K562 (cell line): ENCODE measurements around the gene NUDT5. TPM values are rescaled to one million over a fixed set of nuclear protein-coding genes. Genes with fewer than 3 reads are reported as not detected.

ENCODE experiments used
- HDAC2 ChIP-seq: fragments of 450-650 bp; IDR thresholded peaks from 2 replicates; pipeline ENCODE4 v1.6.1; 2016; ENCODE audit warnings: mild to moderate bottlenecking
- SREBF1 ChIP-seq: fragments of 150-350 bp; IDR thresholded peaks from 2 replicates; pipeline ENCODE4 v1.6.1; 2014; ENCODE audit warnings: antibody characterized with exemption, low read depth, low read length, borderline replicate concordance
- ZBTB33 ChIP-seq: sonication (generic); formaldehyde crosslinking; IDR thresholded peaks from 2 replicates; pipeline ENCODE4 v1.8.1; 2023; ENCODE audit warnings: mild to moderate bottlenecking, missing genetic modification reagents
- ZBTB8A ChIP-seq: fragments of 450-650 bp; IDR thresholded peaks from 2 replicates; pipeline ENCODE4 v1.6.1; 2018; ENCODE audit warnings: mild to moderate bottlenecking, moderate library complexity; ENCODE audit not compliant: partially characterized antibody
- ZC3H4 ChIP-seq: sonication (generic); formaldehyde crosslinking; IDR thresholded peaks from 2 replicates; pipeline ENCODE4 v1.9.0; 2021; ENCODE audit warnings: missing genetic modification reagents, borderline replicate concordance
- ZNF316 ChIP-seq: fragments of 450-650 bp; IDR thresholded peaks from 2 replicates; pipeline ENCODE4 v1.6.1; 2016
- polyA plus RNA-seq, 8 experiments: library from polyadenylated mRNA; depleted of rRNA in 4 of 8; stranded (reverse) in 5 of 8; unstranded in 3 of 8; fragments of >200 nt; fragmentation: Nextera tagmentation in 2 of 8; fragmentation: Illumina TruSeq in 1 of 8; extraction: Ambion mirVana in 2 of 8; extraction: Trizol in 1 of 8; gene quantifications; 2 replicates each; pipeline versions ENCODE4 v1.2.1 to v1.2.3, GENCODE V29; 2011 to 2014; ENCODE audit warnings: inconsistent platforms in 1 of 8, missing spikeins in 1 of 8
- total RNA-seq, 7 experiments: library from RNA; depleted of rRNA in 6 of 7; stranded (reverse); fragments of >200 nt in 6 of 7; fragmentation: Illumina TruSeq in 2 of 7; extraction: Trizol in 2 of 7; gene quantifications; 2 replicates each; pipeline versions ENCODE4 v1.2.1 to v1.2.3, GENCODE V29; 2011 to 2021; ENCODE audit warnings: low replicate concordance in 1 of 7
- TF ChIP-seq, protein P1 (sequence below), 3 experiments: fragments of 200-800 bp in 1 of 3; fragments of 250-450 bp in 1 of 3; fragments of 450-650 bp in 1 of 3; sonication (Bioruptor Pico) in 1 of 3; sonication (Bioruptor generic) in 1 of 3; formaldehyde crosslinking in 1 of 3; IDR thresholded peaks; 2 replicates each; pipeline versions ENCODE4 v1.6.1 to v1.8.0; 2016 to 2022; ENCODE audit warnings: mild to moderate bottlenecking in 2 of 3, missing genetic modification characterization in 2 of 3, missing compliant biosample characterization in 1 of 3, moderate library complexity in 1 of 3
- TF ChIP-seq, protein P2 (sequence below), 2 experiments: fragments of 450-650 bp in 1 of 2; sonication (generic) in 1 of 2; formaldehyde crosslinking; conservative IDR thresholded peaks; 2 replicates each; pipeline versions ENCODE4 v1.4.0 to v1.8.1; 2020 to 2022; ENCODE audit warnings: mild to moderate bottlenecking in 1 of 2, missing genetic modification reagents in 1 of 2

NUDT5 gene
- total and polyA plus RNA-seq, 9 of the 15 experiments (the other 6 are each of a cell fraction or from before 2014, with no cell fraction given): 87.7 to 422 (median 186) TPM

DNA sequence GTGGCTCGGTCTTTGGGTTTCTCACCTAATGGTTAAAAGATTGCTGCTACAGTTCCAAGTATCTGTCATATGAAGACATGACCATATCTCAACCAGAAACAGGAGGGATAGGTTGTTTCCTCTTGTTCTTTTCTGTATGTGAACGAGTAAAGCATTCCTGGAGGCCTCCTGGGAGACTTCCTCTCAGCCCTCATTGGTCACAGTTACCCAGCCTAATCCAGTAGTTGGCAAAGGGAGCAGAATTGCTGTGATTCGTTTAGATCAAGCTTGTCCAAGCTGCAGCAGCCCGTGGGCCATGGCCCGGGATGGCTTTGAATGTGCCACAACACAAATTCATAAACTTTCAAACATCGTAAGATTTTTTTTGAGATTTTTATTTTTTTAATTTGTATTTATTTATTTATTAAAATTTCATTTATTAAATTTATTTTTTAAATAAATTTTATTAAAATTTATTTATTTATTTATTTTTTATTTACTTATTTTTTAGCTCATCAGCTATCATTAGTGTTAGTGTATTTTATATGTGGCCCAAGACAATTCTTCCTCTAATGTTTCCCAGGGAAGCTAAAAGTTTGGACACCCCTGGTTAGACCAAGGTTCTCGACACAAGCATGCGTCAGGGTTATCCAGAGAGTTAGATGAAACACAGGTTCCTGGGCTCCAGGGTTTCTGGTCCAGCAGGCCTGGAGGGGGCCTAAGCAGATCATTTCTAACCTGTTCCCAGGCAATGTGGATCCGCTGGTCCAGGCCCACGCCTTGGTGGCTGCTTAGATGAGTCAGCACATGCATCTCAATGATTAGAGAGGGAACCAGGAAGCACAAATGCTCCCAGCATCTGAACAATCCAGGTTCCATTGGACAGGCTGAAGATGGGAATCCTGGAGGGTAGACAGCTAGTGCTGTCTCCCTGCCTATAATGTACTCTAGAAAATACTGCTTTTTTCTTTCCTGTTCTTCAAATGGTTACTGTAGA is 25.9 kb upstream of the NUDT5 start (continued):
- TF ChIP-seq ZBTB33 (CRISPR knock-in tag) (0 out of 2 replicates have a peak, but pooled peaks have one; percentile 15), ZNF316 (no peak), ZBTB8A (no peak), ZC3H4 (CRISPR knock-in tag) (no peak), SREBF1 (no peak), HDAC2 (no peak)
- TF ChIP-seq, protein P1, sequence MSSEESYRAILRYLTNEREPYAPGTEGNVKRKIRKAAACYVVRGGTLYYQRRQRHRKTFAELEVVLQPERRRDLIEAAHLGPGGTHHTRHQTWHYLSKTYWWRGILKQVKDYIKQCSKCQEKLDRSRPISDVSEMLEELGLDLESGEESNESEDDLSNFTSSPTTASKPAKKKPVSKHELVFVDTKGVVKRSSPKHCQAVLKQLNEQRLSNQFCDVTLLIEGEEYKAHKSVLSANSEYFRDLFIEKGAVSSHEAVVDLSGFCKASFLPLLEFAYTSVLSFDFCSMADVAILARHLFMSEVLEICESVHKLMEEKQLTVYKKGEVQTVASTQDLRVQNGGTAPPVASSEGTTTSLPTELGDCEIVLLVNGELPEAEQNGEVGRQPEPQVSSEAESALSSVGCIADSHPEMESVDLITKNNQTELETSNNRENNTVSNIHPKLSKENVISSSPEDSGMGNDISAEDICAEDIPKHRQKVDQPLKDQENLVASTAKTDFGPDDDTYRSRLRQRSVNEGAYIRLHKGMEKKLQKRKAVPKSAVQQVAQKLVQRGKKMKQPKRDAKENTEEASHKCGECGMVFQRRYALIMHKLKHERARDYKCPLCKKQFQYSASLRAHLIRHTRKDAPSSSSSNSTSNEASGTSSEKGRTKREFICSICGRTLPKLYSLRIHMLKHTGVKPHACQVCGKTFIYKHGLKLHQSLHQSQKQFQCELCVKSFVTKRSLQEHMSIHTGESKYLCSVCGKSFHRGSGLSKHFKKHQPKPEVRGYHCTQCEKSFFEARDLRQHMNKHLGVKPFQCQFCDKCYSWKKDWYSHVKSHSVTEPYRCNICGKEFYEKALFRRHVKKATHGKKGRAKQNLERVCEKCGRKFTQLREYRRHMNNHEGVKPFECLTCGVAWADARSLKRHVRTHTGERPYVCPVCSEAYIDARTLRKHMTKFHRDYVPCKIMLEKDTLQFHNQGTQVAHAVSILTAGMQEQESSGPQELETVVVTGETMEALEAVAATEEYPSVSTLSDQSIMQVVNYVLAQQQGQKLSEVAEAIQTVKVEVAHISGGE (CRISPR knock-in tag; IDR thresholded peaks at IDR 0.05): peak in 1 of 3 experiments; percentile 36; a peak in 1 of 6 replicates
- TF ChIP-seq, protein P2, sequence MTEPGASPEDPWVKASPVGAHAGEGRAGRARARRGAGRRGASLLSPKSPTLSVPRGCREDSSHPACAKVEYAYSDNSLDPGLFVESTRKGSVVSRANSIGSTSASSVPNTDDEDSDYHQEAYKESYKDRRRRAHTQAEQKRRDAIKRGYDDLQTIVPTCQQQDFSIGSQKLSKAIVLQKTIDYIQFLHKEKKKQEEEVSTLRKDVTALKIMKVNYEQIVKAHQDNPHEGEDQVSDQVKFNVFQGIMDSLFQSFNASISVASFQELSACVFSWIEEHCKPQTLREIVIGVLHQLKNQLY (CRISPR knock-in tag; conservative IDR thresholded peaks at IDR 0.05): no peak
